Ectodermal cell (in vitro differentiated cells): Measurements from ENCODE around the gene SLC15A3.
"Not testable (repeated sequence)": the region's sequence is repeated elsewhere in the genome, so short reads cannot be mapped to it uniquely, and the experiment has no call there.

ENCODE experiments used
- H3K27ac ChIP-seq: 2 replicates; pipeline ENCODE4 v1.7.0; 2013; ENCODE audit warnings: mild to moderate bottlenecking, low read depth, low read length; ENCODE audit not compliant: insufficient read depth, poor library complexity, severe bottlenecking
- H3K27me3 ChIP-seq: 2 replicates; pipeline ENCODE4 v1.7.0; 2013; ENCODE audit warnings: mild to moderate bottlenecking, low read length; ENCODE audit not compliant: insufficient read depth, control insufficient read depth, poor library complexity, severe bottlenecking
- H3K36me3 ChIP-seq: one replicate; pipeline ENCODE4 v1.7.0; 2013; ENCODE audit warnings: low read length; ENCODE audit not compliant: control insufficient read depth, insufficient read depth
- H3K4me1 ChIP-seq: one replicate; pipeline ENCODE4 v1.7.0; 2013; ENCODE audit warnings: low read length; ENCODE audit not compliant: control insufficient read depth, insufficient read depth
- H3K4me3 ChIP-seq: 2 replicates; pipeline ENCODE4 v1.7.0; 2013; ENCODE audit warnings: low read depth, low read length, control low read depth; ENCODE audit not compliant: insufficient read depth
- H3K9me3 ChIP-seq: 2 replicates; pipeline ENCODE4 v1.7.0; 2013; ENCODE audit warnings: mild to moderate bottlenecking, low read length, moderate library complexity; ENCODE audit not compliant: control insufficient read depth
- WGBS, 2 experiments: methylation state at CpG; one replicate each; pipeline ENCODE4 v1.1.7; 2013; ENCODE audit warnings: missing lambda C conversion rate in 2 of 2; 5-methylcytosine and 5-hydroxymethylcytosine counted together

SLC15A3 gene

GRCh38 chr11:60977224-60977623 lies 25.2 kb upstream of the SLC15A3 start:
- Histone ChIP-seq H3K36me3 (no peaks in the 10 kb centered on the region), H3K9me3 (no peaks in the 10 kb centered on the region), H3K27ac (no peak overlapping the region), H3K4me1 (no peaks in the 10 kb centered on the region), H3K27me3 (no peaks in the 10 kb centered on the region), H3K4me3 (no peak overlapping the region)
- WGBS, 2 experiments = 91% methylated on average over 4 of the region's 4 CpGs

- WGBS, 2 experiments = 86 to 94% methylated on average over 5 to 6 of the region's 6 CpGs
Measured at GRCh38 chr11:60974726-60975125, 22.8 kb upstream of the SLC15A3 start.

GRCh38 chr11:60974316-60974715 lies 22.3 kb upstream of the SLC15A3 start:
- not testable (repeated sequence) for H3K27ac ChIP-seq, H3K36me3 ChIP-seq, H3K4me3 ChIP-seq, H3K4me1 ChIP-seq, H3K9me3 ChIP-seq, H3K27me3 ChIP-seq
- 91% methylated on average over 13 of the region's 13 CpGs for WGBS, 2 experiments

More at GRCh38 chr11:60974726-60975125, 22.8 kb upstream of the SLC15A3 start:
- Histone ChIP-seq H3K4me1 (no peaks in the 10 kb centered on the region), H3K4me3 (no peak overlapping the region), H3K27ac (no peak overlapping the region), H3K36me3 (no peaks in the 10 kb centered on the region), H3K9me3 (no peaks in the 10 kb centered on the region), H3K27me3 (no peaks in the 10 kb centered on the region)

- H3K9me3 ChIP-seq = no peaks in the 10 kb centered on the region
- 93 to 94% methylated on average over 6 of the region's 6 CpGs for WGBS, 2 experiments
- no peak overlapping the region for H3K4me3 ChIP-seq
- H3K27ac ChIP-seq = no peak overlapping the region
- H3K4me1 ChIP-seq = no peaks in the 10 kb centered on the region
- H3K27me3 ChIP-seq = no peaks in the 10 kb centered on the region
- H3K36me3 ChIP-seq = no peaks in the 10 kb centered on the region
Measured at GRCh38 chr11:60973699-60974098, 21.7 kb upstream of the SLC15A3 start.

- no peaks in the 10 kb centered on the region for H3K27me3 ChIP-seq
- H3K27ac ChIP-seq = no peak overlapping the region
- H3K9me3 ChIP-seq = no peaks in the 10 kb centered on the region
- H3K4me3 ChIP-seq = no peak overlapping the region
- WGBS, 2 experiments = 94 to 95% methylated on average over 15 of the region's 15 CpGs
- no peaks in the 10 kb centered on the region for H3K4me1 ChIP-seq
- H3K36me3 ChIP-seq = no peaks in the 10 kb centered on the region
Measured at GRCh38 chr11:60972182-60973030, 20.4 kb upstream of the SLC15A3 start.

GRCh38 chr11:60971520-60971919 lies 19.5 kb upstream of the SLC15A3 start, which contains the start of gene CD6:
Gene CD6 (plus strand): TSS chr11:60971680. CDS start chr11:60971866, 186 bp downstream.
- Histone ChIP-seq H3K4me1 (no peaks in the 10 kb centered on the region), H3K27ac (no peak within 1 kb of the TSS), H3K9me3 (no peaks in the 10 kb centered on the region), H3K36me3 (no peaks in the 10 kb centered on the region), H3K27me3 (no peaks in the 10 kb centered on the region), H3K4me3 (no peak within 1 kb of the TSS)
- 94 to 95% methylated on average over 16 of the region's 16 CpGs for WGBS, 2 experiments

GRCh38 chr11:60970890-60971289 lies 18.9 kb upstream of the SLC15A3 start:
- H3K27me3 ChIP-seq = no peaks in the 10 kb centered on the region
- no peaks in the 10 kb centered on the region for H3K4me1 ChIP-seq
- H3K36me3 ChIP-seq = no peaks in the 10 kb centered on the region
- no peak overlapping the region for H3K4me3 ChIP-seq
- H3K9me3 ChIP-seq = no peaks in the 10 kb centered on the region
- H3K27ac ChIP-seq = no peak overlapping the region
- 92 to 94% methylated on average over 5 of the region's 5 CpGs for WGBS, 2 experiments

- Histone ChIP-seq H3K4me1 (no peaks in the 10 kb centered on the region), H3K27me3 (no peaks in the 10 kb centered on the region)
- WGBS, 2 experiments = 31 to 33% methylated on average over 8 to 9 of the region's 9 CpGs
Measured at GRCh38 chr11:60970369-60970774, 18.4 kb upstream of the SLC15A3 start.

GRCh38 chr11:60968223-60968622 lies 16.2 kb upstream of the SLC15A3 start:
- no peak overlapping the region for H3K4me3 ChIP-seq
- no CpG with 5 or more reads among the region's 1 CpG for WGBS, 2 experiments
- no peak overlapping the region for H3K27ac ChIP-seq
- H3K9me3 ChIP-seq = no peaks in the 10 kb centered on the region
- H3K36me3 ChIP-seq = no peaks in the 10 kb centered on the region
- no peaks in the 10 kb centered on the region for H3K27me3 ChIP-seq
- H3K4me1 ChIP-seq = no peaks in the 10 kb centered on the region

More at GRCh38 chr11:60970369-60970774, 18.4 kb upstream of the SLC15A3 start:
- no peak overlapping the region for H3K4me3 ChIP-seq
- no peak overlapping the region for H3K27ac ChIP-seq
- H3K9me3 ChIP-seq = no peaks in the 10 kb centered on the region
- no peaks in the 10 kb centered on the region for H3K36me3 ChIP-seq

GRCh38 chr11:60966890-60967289 lies 14.9 kb upstream of the SLC15A3 start:
- 90 to 92% methylated on average over 4 of the region's 4 CpGs for WGBS, 2 experiments
- Histone ChIP-seq H3K36me3 (no peaks in the 10 kb centered on the region), H3K4me3 (no peak overlapping the region), H3K27me3 (no peaks in the 10 kb centered on the region), H3K9me3 (no peaks in the 10 kb centered on the region), H3K4me1 (no peaks in the 10 kb centered on the region), H3K27ac (no peak overlapping the region)
